ENCODE results near the gene CIAO2A.

DNA sequence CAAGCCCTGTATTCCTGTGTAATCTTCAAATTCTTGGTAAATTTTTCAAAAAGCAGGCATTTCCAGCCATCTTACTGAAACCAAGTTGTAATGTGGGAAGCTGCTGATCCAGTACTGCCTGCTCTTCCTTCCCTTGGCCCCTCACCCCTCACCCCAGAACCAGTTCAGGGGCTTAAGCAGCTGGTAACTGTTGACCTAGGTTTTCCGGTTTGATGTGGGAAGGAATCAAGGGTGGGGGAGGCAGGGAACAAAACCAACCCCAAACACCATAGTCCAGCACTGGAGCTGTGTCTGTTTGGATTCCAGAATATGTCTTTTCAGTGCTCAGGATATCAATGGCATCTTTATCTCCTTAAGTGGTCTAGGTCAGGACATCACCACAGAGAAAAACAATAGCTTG, 28.8 kb upstream of the CIAO2A start:
- TF ChIP-seq, protein P1, sequence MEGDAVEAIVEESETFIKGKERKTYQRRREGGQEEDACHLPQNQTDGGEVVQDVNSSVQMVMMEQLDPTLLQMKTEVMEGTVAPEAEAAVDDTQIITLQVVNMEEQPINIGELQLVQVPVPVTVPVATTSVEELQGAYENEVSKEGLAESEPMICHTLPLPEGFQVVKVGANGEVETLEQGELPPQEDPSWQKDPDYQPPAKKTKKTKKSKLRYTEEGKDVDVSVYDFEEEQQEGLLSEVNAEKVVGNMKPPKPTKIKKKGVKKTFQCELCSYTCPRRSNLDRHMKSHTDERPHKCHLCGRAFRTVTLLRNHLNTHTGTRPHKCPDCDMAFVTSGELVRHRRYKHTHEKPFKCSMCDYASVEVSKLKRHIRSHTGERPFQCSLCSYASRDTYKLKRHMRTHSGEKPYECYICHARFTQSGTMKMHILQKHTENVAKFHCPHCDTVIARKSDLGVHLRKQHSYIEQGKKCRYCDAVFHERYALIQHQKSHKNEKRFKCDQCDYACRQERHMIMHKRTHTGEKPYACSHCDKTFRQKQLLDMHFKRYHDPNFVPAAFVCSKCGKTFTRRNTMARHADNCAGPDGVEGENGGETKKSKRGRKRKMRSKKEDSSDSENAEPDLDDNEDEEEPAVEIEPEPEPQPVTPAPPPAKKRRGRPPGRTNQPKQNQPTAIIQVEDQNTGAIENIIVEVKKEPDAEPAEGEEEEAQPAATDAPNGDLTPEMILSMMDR (optimal IDR thresholded peaks at IDR 0.05 in 1 of 3, IDR thresholded peaks at IDR 0.05 in 1 of 3, conservative IDR thresholded peaks at IDR 0.05 in 1 of 3; ENCODE audit: extremely low read depth in 1 of 3, insufficient read depth in 2 of 3, low read length in 3 of 3), result no peak
- TF ChIP-seq EZH2 (IDR thresholded peaks at IDR 0.05; ENCODE audit: low read length), result no peak

Measured in keratinocyte (primary cell).